ENCODE data around the gene PROM1. TPM values are rescaled to one million over a fixed set of nuclear protein-coding genes. Genes with fewer than 3 reads are reported as not detected.

PROM1 gene
- total and polyA plus RNA-seq, 2 experiments from 2014 or later: 14.3 to 30.8 TPM

DNA sequence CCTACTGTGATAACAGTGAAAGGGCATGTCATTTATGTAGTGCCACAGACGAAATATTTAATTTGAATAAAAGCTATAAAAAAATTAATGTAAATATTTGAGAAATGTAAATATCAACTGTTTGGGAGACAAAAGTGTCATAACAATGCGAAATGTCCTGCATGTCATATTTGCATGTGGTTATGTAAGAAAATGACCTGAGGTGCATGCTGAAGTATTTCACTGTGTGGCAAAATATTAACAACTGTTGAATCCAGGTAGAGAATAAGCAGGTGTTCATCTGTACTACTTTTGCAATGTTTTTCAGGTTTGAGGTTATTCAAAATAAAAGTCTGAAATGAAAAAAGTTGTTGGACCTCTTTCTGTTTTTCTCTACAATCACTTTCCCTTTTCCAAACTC, 30.9 kb downstream of the PROM1 start:
- Histone ChIP-seq H3K79me2 (no peaks in the 10 kb centered on the region), H3K4me2 (no peak overlapping the region), H3K9me3 (ENCODE audit: low read depth) (no peaks in the 10 kb centered on the region), H3K4me3 (no peak overlapping the region), H3K9me2 (replicated peaks; ENCODE audit: insufficient read depth) (no peaks in the 10 kb centered on the region), H2AFZ (no peak overlapping the region), H3K27me3 (no peaks in the 10 kb centered on the region), H3K27ac (no peak overlapping the region), H3K4me1 (ENCODE audit: insufficient read depth) (peaks cover 12% of the 10 kb centered on the region), H4K20me1 (ENCODE audit: insufficient read depth, poor library complexity, severe bottlenecking) (no peaks in the 10 kb centered on the region), H3K36me3 (replicated peaks; ENCODE audit: insufficient read depth, low read depth) (no peaks in the 10 kb centered on the region)
- TF ChIP-seq EZH2 (IDR thresholded peaks at IDR 0.05; ENCODE audit: borderline replicate concordance): no peak
- TF ChIP-seq CTCF (IDR thresholded peaks at IDR 0.05; ENCODE audit: poor library complexity): no peak
- TF ChIP-seq EZH2phosphoT487 (IDR thresholded peaks at IDR 0.05; ENCODE audit: low read depth, severe bottlenecking, unreplicated experiment): no peak
- no peak for DNase-seq (ENCODE audit: low spot score)
- 87% methylated on average over 2 of the region's 2 CpGs for WGBS (ENCODE audit: low lambda C conversion rate, missing lambda C conversion rate)

DNA sequence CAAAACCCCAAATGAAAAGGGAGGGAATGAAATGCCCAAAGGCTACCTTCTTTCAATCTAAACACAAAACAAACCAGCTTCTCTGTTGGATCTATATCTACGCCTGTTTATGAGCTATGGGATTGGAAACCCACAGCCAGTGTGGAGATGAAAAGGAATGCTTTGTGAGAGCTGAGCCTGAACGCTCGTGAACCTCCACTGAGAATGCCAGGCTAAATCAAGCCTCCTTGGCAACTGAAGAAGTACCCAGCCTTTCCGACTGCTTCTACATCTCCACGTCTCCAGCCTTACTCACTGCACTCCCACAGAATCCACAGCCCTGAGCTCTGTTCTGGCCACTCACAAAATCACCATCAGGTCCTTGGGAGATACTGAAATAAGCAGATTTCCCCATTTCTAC, 31.8 kb downstream of the PROM1 start:
- Histone ChIP-seq H3K27ac (no peak overlapping the region), H3K79me2 (no peaks in the 10 kb centered on the region), H3K4me2 (no peak overlapping the region), H4K20me1 (ENCODE audit: insufficient read depth, poor library complexity, severe bottlenecking) (no peaks in the 10 kb centered on the region), H3K27me3 (no peaks in the 10 kb centered on the region), H2AFZ (no peak overlapping the region), H3K9me3 (ENCODE audit: low read depth) (no peaks in the 10 kb centered on the region), H3K4me1 (ENCODE audit: insufficient read depth) (peaks cover 11% of the 10 kb centered on the region), H3K9me2 (replicated peaks; ENCODE audit: insufficient read depth) (no peaks in the 10 kb centered on the region), H3K4me3 (no peak overlapping the region), H3K36me3 (replicated peaks; ENCODE audit: insufficient read depth, low read depth) (no peaks in the 10 kb centered on the region)
- no peak for DNase-seq (ENCODE audit: low spot score)
- WGBS (ENCODE audit: low lambda C conversion rate, missing lambda C conversion rate): 83% methylated on average over 5 of the region's 5 CpGs
- TF ChIP-seq CTCF (IDR thresholded peaks at IDR 0.05; ENCODE audit: poor library complexity): no peak
- TF ChIP-seq EZH2phosphoT487 (IDR thresholded peaks at IDR 0.05; ENCODE audit: low read depth, severe bottlenecking, unreplicated experiment): no peak
- no peak for TF ChIP-seq EZH2 (IDR thresholded peaks at IDR 0.05; ENCODE audit: borderline replicate concordance)

GRCh38 chr4:16051132-16051531, 32.7 kb downstream of the PROM1 start:
- H3K27ac ChIP-seq: no peak overlapping the region
- no peak for DNase-seq (ENCODE audit: low spot score)
- 90% methylated on average over 2 of the region's 2 CpGs for WGBS (ENCODE audit: low lambda C conversion rate, missing lambda C conversion rate)

More at GRCh38 chr4:16051132-16051531, 32.7 kb downstream of the PROM1 start:
- Histone ChIP-seq H3K4me1 (ENCODE audit: insufficient read depth) (peaks cover 6% of the 10 kb centered on the region), H3K27me3 (no peaks in the 10 kb centered on the region), H3K4me3 (no peak overlapping the region), H2AFZ (no peak overlapping the region), H3K9me2 (replicated peaks; ENCODE audit: insufficient read depth) (no peaks in the 10 kb centered on the region), H4K20me1 (ENCODE audit: insufficient read depth, poor library complexity, severe bottlenecking) (no peaks in the 10 kb centered on the region), H3K79me2 (no peaks in the 10 kb centered on the region), H3K9me3 (ENCODE audit: low read depth) (no peaks in the 10 kb centered on the region), H3K4me2 (no peak overlapping the region), H3K36me3 (replicated peaks; ENCODE audit: insufficient read depth, low read depth) (no peaks in the 10 kb centered on the region)
- no peak for TF ChIP-seq EZH2phosphoT487 (IDR thresholded peaks at IDR 0.05; ENCODE audit: low read depth, severe bottlenecking, unreplicated experiment)
- TF ChIP-seq EZH2 (IDR thresholded peaks at IDR 0.05; ENCODE audit: borderline replicate concordance): no peak
- no peak for TF ChIP-seq CTCF (IDR thresholded peaks at IDR 0.05; ENCODE audit: poor library complexity)
